H1 (cell line): ENCODE data around the gene DKK3. TPM values are rescaled to one million over a fixed set of nuclear protein-coding genes. Genes with fewer than 3 reads are reported as not detected.

Experiments used
- polyA plus RNA-seq, 7 experiments: library from polyadenylated mRNA; depleted of rRNA in 3 of 7; stranded (reverse) in 5 of 7; unstranded in 2 of 7; fragments of >200 nt in 5 of 7; fragments of 200-250 nt in 2 of 7; gene quantifications; 1 replicate in 5 of 7; 2 replicates in 1 of 7; 4 replicates in 1 of 7; pipeline versions ENCODE4 v1.2.1 to v1.2.3, GENCODE V29; 2011 to 2013; ENCODE audit warnings: missing spikeins in 2 of 7, mixed read lengths in 2 of 7
- total RNA-seq: library from RNA; stranded (reverse); fragmentation: NEBNext Ultra II Directional; extraction: Animal tissue kit (Norgen Biotek cat#: 25700); gene quantifications from 2 replicates; pipeline ENCODE4 v1.2.1, GENCODE V29; 2021

The DKK3 gene
- total and polyA plus RNA-seq, 2 of the 8 experiments (the other 6 are each of a cell fraction or from before 2014, with no cell fraction given), result 30.0 to 40.1 TPM

Other genes with a start within 250 kb of the DKK3 start
- gene USP47, start 166.7 kb downstream of the DKK3 start, total RNA-seq, result 21.1 and 21.3 TPM in 2 replicates
- gene USP47, start 166.7 kb downstream of the DKK3 start, polyA plus RNA-seq (2011; rRNA removed), result 3.3 and 4.2 TPM in 2 replicates
- 4.1 and 4.2 TPM in 2 replicates for gene MICAL2, start 102.0 kb upstream of the DKK3 start, total RNA-seq
- gene MICAL2, start 102.0 kb upstream of the DKK3 start, polyA plus RNA-seq (2011; rRNA removed), result 1.3 and 1.6 TPM in 2 replicates